ENCODE results near the gene FAM151A. TPM values are rescaled to one million over a fixed set of nuclear protein-coding genes. Genes with fewer than 3 reads are reported as not detected.

The FAM151A gene
- total RNA-seq, 4 donors from 2014 or later, result 0.34 to 0.82 TPM; not detected in 2

- no peak for TF ChIP-seq CTCF (IDR thresholded peaks at IDR 0.05; ENCODE audit: low read depth)
These were observed 40.4 kb upstream of the FAM151A start for GRCh38 chr1:54663725-54664124.

- no peak for TF ChIP-seq CTCF (IDR thresholded peaks at IDR 0.05; ENCODE audit: low read depth)
These were observed 35.0 kb upstream of the FAM151A start for GRCh38 chr1:54658164-54658913.

GRCh38 chr1:54653036-54653435 is 29.7 kb upstream of the FAM151A start:
- no peak for TF ChIP-seq CTCF (IDR thresholded peaks at IDR 0.05; ENCODE audit: low read depth)

GRCh38 chr1:54652168-54652567 is 28.8 kb upstream of the FAM151A start:
- no peak for TF ChIP-seq CTCF (IDR thresholded peaks at IDR 0.05; ENCODE audit: low read depth)

GRCh38 chr1:54651608-54652007 is 28.3 kb upstream of the FAM151A start:
- TF ChIP-seq CTCF (IDR thresholded peaks at IDR 0.05; ENCODE audit: low read depth), result no peak

GRCh38 chr1:54650417-54650816 is 27.1 kb upstream of the FAM151A start:
- no peak for TF ChIP-seq CTCF (IDR thresholded peaks at IDR 0.05; ENCODE audit: low read depth)

GRCh38 chr1:54649921-54650320 is 26.6 kb upstream of the FAM151A start:
- TF ChIP-seq CTCF (IDR thresholded peaks at IDR 0.05; ENCODE audit: low read depth), result no peak

Data from subcutaneous adipose tissue (tissue), 4 donors.